Measurements from ENCODE around the gene SRGAP2C. TPM values are rescaled to one million over a fixed set of nuclear protein-coding genes. Genes with fewer than 3 reads are reported as not detected.
"Not testable (repeated sequence)": the region's sequence is repeated elsewhere in the genome, so short reads cannot be mapped to it uniquely, and the experiment has no call there.

SRGAP2C gene
- total RNA-seq, 4 donors from 2014 or later: 7.8 to 22.7 (median 11.6) TPM

DNA sequence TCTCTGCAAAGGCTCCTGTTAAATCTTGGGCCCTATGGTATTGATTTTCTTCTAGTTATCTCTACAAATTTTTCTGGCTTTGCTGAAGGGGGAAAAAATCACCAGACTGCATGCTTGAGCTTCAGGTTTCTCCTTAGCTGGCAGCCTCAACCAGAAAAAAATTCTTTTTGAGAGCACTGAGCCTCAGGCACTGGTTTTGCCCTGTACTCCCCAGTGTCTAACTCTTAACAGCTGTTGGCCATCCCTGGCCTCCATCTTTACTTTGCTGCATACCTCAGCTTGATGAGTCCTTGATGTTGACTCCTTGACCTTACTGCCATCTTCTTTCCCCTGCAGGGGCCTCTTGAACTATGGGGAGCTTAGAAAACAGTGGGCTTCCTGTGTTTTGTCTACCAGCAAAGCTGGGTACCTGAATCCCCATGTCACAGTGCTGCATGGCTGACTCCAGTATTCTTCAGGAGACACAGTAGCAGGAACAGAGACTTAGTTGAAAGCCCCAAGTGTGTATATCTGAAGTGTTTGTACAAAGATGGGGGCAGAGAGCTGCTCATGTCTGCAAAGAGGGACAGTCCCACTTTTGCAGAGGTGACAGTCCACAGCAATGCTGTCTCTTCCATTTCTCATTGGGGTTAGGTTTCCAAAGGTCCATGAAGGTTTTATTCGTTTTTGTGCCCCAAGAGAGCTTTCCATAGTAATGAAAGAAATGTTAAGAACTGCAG, 31.1 kb downstream of the SRGAP2C start:
- H3K36me3 ChIP-seq; H3K27ac ChIP-seq; H3K27me3 ChIP-seq; H3K9me3 ChIP-seq; intact Hi-C loops (cut with DNase I); DNase-seq; H3K4me1 ChIP-seq; H3K4me3 ChIP-seq (replicated peaks in 1 of 3): not testable (repeated sequence)
- 20 to 100% methylated on average over 1 of the region's 1 CpG for WGBS, 2 donors

GRCh38 chr1:121216676-121217075, 31.9 kb downstream of the SRGAP2C start:
- H3K9me3 ChIP-seq; H3K36me3 ChIP-seq; H3K27me3 ChIP-seq; H3K4me3 ChIP-seq (replicated peaks in 1 of 3); H3K27ac ChIP-seq; DNase-seq; intact Hi-C loops (cut with DNase I); H3K4me1 ChIP-seq: not testable (repeated sequence)
- WGBS, 2 donors: no CpG with 5 or more reads among the region's 1 CpG

DNA sequence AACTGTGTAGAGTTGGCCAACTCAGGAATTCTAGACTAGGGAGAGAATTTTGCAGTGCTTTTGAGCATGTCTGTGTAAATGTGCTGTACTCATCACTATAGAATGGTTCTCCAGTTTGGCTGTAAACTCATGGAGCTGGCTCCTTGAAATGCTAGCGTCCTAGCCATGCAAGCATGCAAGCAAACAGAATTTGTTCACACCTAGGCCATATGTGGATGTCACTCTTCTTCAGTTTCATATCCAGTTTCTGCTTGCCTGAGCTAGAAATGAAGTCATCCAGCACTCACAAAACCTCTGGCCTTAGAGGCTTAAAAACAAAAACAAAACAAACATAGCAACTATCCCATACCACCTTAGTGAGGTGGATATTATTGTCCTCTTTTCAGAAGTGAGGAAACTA, 37.0 kb downstream of the SRGAP2C start:
- WGBS, 2 donors: 89 to 100% methylated on average over 1 of the region's 1 CpG
- H3K9me3 ChIP-seq; H3K27me3 ChIP-seq; H3K4me1 ChIP-seq; intact Hi-C loops (cut with DNase I); DNase-seq; H3K36me3 ChIP-seq; H3K4me3 ChIP-seq (replicated peaks in 1 of 3); H3K27ac ChIP-seq: not testable (repeated sequence)

DNA sequence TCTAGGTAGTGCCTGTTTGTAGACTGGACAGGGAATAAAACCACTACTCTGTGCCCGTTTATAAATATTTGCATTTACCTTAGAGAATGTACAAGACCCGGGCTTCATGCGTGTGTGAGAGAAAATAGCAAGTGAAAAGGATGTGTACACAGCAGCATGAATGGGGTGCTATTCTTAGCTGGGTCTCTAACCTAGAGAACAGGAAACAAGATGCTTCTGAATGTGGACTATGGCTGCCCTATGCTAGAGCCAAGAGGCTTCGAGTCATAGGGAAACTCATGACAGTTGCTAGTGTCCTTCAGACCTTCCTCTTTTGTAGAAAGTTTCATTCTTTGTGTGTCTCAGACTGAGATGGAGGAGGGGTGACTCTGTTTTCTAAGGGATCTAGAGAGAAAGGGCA, 39.9 kb downstream of the SRGAP2C start:
- H3K4me1 ChIP-seq; H3K4me3 ChIP-seq (replicated peaks in 1 of 3); DNase-seq; H3K27ac ChIP-seq; H3K27me3 ChIP-seq; H3K9me3 ChIP-seq; H3K36me3 ChIP-seq; intact Hi-C loops (cut with DNase I): not testable (repeated sequence)
- 76% methylated on average over 3 of the region's 4 CpGs; no CpG with 5 or more reads in 1 of the 2 donors for WGBS, 2 donors

- H3K36me3 ChIP-seq; DNase-seq; H3K4me1 ChIP-seq; H3K4me3 ChIP-seq (replicated peaks in 1 of 3); H3K27ac ChIP-seq; H3K9me3 ChIP-seq; intact Hi-C loops (cut with DNase I); H3K27me3 ChIP-seq: not testable (repeated sequence)
- WGBS, 2 donors: 92 to 100% methylated on average over 2 of the region's 4 CpGs
Measured at GRCh38 chr1:121226295-121226904, 41.6 kb downstream of the SRGAP2C start.

DNA sequence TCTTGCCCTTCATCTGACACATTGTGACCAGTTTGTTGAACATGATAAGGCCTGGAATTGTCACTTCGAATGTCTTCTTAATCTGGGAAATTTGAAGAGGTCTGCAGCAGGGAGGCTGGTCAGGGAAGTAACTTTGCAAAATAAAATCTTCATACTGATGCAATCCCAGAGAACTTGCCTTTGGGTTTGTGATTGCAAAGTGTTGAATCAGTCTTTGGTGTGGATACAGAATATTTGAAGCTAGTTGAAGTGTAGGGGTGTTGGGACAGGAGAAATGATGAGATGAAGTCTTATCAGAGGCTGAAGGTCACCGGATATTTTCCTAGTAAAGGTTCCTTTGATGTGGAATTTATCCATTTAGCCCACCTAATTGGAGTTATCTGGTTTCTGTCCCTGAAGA, 42.1 kb downstream of the SRGAP2C start:
- H3K27ac ChIP-seq; H3K9me3 ChIP-seq; H3K4me3 ChIP-seq (replicated peaks in 1 of 3); intact Hi-C loops (cut with DNase I); H3K36me3 ChIP-seq; H3K4me1 ChIP-seq; DNase-seq; H3K27me3 ChIP-seq: not testable (repeated sequence)
- 83 to 100% methylated on average over 1 of the region's 2 CpGs for WGBS, 2 donors

DNA sequence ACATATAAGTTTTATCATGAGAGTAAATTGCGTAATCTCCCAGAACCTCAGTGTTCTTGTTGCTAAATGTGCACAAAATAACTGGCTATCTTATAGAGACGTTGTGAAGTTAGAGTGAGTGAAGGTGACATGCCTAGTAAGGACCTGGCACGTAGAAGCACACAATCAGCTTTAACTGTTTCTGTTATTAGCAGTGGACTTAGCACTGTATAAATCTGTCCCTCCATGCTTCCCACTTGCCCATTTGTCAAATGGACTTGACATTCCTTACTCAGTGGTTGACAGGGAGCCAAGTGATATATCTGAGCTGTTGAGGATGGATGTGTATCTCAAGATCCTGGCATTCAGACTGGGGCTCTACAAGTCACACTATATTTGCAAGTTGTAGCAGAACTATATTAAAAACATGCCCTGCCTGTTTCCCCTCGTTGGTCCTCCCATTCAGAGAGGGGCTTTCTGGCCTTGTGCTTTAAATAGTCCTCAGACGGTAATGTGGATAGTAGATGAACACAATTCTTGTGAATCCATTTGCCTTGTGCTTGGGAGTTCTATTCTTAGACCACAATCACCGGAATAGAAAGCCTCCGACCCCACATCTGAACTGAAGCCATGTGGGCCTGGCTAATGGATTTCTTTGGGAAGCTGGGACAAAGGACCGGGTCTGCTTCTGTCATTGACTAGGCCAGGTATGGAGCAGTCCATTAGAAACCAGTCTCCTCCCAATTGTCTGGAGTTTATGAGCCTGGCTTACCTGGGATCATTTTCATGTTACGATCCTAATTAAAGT, 43.0 kb downstream of the SRGAP2C start:
- H3K36me3 ChIP-seq; H3K27ac ChIP-seq; H3K9me3 ChIP-seq; DNase-seq; H3K4me3 ChIP-seq (replicated peaks in 1 of 3); intact Hi-C loops (cut with DNase I); H3K27me3 ChIP-seq; H3K4me1 ChIP-seq: not testable (repeated sequence)
- 80 to 100% methylated on average over 1 to 2 of the region's 9 CpGs for WGBS, 2 donors

DNA sequence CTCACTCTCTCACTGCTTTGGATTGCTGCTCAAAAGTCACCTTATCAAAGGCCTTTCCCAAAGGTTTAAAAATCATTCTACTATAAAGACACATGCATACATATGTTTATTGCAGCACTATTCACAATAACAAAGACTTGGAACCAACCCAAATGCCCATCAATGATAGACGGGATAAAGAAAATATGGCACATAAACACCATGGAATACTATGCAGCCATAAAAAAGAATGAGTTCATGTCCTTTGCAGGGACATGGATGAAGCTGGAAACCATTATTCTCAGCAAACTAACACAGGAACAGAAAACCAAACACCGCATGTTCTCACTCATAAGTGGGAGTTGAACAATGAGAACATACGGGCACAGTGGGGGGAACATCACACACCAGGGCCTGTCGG, 45.9 kb downstream of the SRGAP2C start:
- H3K27me3 ChIP-seq; H3K4me1 ChIP-seq; DNase-seq; H3K4me3 ChIP-seq (replicated peaks in 1 of 3); intact Hi-C loops (cut with DNase I); H3K27ac ChIP-seq; H3K9me3 ChIP-seq; H3K36me3 ChIP-seq: not testable (repeated sequence)
- WGBS, 2 donors: 90 to 92% methylated on average over 1 to 2 of the region's 4 CpGs

- H3K4me3 ChIP-seq (replicated peaks in 1 of 3); H3K4me1 ChIP-seq; H3K36me3 ChIP-seq; H3K9me3 ChIP-seq; H3K27me3 ChIP-seq; DNase-seq; H3K27ac ChIP-seq; intact Hi-C loops (cut with DNase I): not testable (repeated sequence)
- 50 to 52% methylated on average over 1 to 3 of the region's 4 CpGs for WGBS, 2 donors
Measured at GRCh38 chr1:121232445-121233125, 47.8 kb downstream of the SRGAP2C start.

DNA sequence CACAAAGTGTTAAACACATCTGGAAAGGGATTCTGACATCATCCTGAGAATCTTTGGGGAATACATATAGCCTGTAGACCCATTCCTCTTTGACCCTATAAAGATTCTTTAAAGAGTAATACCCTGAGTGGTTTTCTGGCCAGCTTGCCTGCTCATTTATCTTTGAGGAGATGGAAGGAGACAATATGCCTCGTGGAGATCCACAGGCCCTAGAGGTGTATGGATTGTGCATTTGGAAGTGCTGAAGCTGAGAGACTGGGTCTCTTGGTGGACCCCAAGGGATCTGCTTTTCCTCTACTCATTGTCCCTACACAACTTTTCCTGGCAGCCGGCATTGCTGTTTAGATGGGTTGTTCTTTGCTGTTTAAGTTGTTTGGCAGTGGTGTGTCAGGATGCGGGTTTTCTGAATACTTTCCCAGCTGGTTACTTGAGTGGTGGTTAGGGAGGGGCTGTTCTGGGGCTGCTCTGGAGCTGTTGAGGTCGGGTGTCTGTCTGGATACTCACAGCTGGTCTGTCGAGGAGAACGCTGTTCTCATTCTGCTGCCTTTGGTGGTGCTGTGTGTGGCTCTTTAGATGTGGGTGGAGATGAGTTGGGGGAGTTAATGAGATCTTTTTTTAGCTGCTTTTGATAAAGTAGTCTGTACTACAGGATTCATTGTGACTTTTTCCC, 49.5 kb downstream of the SRGAP2C start:
- H3K27me3 ChIP-seq; H3K4me3 ChIP-seq (replicated peaks in 1 of 3); DNase-seq; H3K9me3 ChIP-seq; H3K27ac ChIP-seq; H3K4me1 ChIP-seq; intact Hi-C loops (cut with DNase I); H3K36me3 ChIP-seq: not testable (repeated sequence)
- no CpG with 5 or more reads among the region's 6 CpGs for WGBS, 2 donors

DNA sequence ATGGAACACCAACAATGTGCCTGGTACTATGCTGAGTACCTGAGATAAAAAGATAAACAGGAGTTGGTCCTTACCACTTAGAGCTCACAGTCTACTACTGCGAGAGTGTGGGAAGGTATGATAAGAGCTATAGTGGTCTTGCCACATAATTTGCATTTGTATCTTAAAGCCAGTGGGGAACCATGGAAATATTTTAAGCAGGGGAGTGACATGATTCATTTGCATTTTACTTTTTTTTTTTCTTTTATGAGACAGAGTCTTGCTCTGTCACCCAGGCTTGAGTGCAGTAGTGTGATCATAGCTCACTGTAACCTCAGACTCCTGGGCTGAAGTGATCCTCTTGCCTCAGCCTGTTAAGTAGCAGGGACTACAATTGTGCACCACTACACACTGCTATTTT, 53.6 kb downstream of the SRGAP2C start:
- H3K4me3 ChIP-seq (replicated peaks in 1 of 3); H3K36me3 ChIP-seq; H3K9me3 ChIP-seq; intact Hi-C loops (cut with DNase I); H3K27ac ChIP-seq; H3K27me3 ChIP-seq; DNase-seq; H3K4me1 ChIP-seq: not testable (repeated sequence)
- WGBS, 2 donors: 91 to 100% methylated on average over 1 of the region's 1 CpG

DNA sequence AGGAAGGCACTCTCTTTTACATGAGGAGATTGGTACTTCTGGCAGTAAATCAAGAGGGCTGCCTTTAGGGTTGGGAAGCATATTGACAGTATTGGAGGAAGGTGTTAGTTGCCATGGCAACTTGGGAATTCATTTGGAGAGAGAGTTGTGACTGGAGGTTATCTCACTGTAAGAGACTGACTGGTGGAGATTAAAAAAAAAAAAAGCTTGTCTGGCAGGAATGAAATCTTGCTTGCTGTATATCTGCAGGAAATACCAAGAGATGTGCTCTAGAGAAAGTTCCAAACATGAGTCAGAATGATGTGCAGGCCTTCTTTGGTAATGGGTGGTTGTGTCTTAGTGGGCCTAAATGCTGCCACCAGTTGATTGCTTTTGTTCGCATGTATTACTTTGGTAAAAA, 59.1 kb downstream of the SRGAP2C start:
- H3K36me3 ChIP-seq; H3K4me3 ChIP-seq (replicated peaks in 1 of 3); H3K9me3 ChIP-seq; H3K4me1 ChIP-seq; intact Hi-C loops (cut with DNase I); DNase-seq; H3K27me3 ChIP-seq; H3K27ac ChIP-seq: not testable (repeated sequence)
- WGBS, 2 donors: no CpG with 5 or more reads among the region's 1 CpG
